Endothelial cell (in vitro differentiated cells): ENCODE measurements around the gene CFAP97D1. TPM values are rescaled to one million over a fixed set of nuclear protein-coding genes. Genes with fewer than 3 reads are reported as not detected.

Source experiments
- DNase-seq: peaks from one replicate; pipeline ENCODE4 v3.0.0; 2021; ENCODE audit warnings: low spot score
- H3K27ac Mint-ChIP-seq: one replicate; pipeline ENCODE4 v1.8.0; 2021; ENCODE audit warnings: mixed read lengths, inconsistent platforms; ENCODE audit not compliant: unreplicated experiment
- H3K27me3 Mint-ChIP-seq: one replicate; pipeline ENCODE4 v1.8.0; 2021; ENCODE audit warnings: mild to moderate bottlenecking, moderate library complexity, mixed read lengths, inconsistent platforms; ENCODE audit not compliant: unreplicated experiment
- H3K36me3 Mint-ChIP-seq: one replicate; pipeline ENCODE4 v1.8.0; 2021; ENCODE audit warnings: mild to moderate bottlenecking, low read depth, mixed read lengths, inconsistent platforms; ENCODE audit not compliant: unreplicated experiment
- H3K4me1 Mint-ChIP-seq: one replicate; pipeline ENCODE4 v1.8.0; 2021; ENCODE audit warnings: mild to moderate bottlenecking, mixed read lengths, inconsistent platforms; ENCODE audit not compliant: unreplicated experiment
- H3K4me3 Mint-ChIP-seq: one replicate; pipeline ENCODE4 v1.8.0; 2021; ENCODE audit warnings: mild to moderate bottlenecking, mixed read lengths, inconsistent platforms; ENCODE audit not compliant: unreplicated experiment
- H3K9me3 Mint-ChIP-seq: one replicate; pipeline ENCODE4 v1.8.0; 2021; ENCODE audit warnings: mixed read lengths, inconsistent platforms; ENCODE audit not compliant: unreplicated experiment
- total RNA-seq: library from RNA; stranded (reverse); fragmentation: NEBNext Ultra II Directional; extraction: Animal tissue kit (Norgen Biotek cat#: 25700); gene quantifications from one replicate; pipeline ENCODE4 v1.2.1, GENCODE V29; 2021; ENCODE audit not compliant: unreplicated experiment
- TF ChIP-seq, protein P1 (sequence below): fragments of 200-600 bp; sonication (generic); IDR thresholded peaks from one replicate; pipeline ENCODE4 v1.5.0; 2021; ENCODE audit warnings: antibody characterized with exemption; ENCODE audit not compliant: unreplicated experiment

The CFAP97D1 gene
- total RNA-seq, 1 donor from 2014 or later, result 0.10 TPM

DNA sequence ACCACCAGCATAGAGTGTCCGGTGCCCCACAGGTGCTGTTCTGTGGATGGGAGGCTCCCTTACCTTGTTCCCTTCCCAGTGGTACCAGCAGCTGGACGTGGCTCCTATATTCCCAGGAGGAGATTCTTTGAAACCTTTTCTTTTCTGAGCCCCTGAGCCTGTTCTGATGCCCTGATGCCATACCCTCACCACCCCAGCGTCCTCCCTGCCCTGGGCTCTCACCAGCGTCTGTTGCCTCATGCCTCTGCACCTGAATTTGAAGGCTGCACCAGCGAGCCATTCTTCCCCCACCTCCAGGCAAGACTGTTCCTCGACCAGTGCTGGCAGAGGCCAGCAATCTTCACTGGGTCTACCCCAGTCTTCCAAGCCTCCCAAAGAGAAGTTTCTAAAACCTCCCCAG is 22.1 kb upstream of the CFAP97D1 start:
- TF ChIP-seq, protein P1, sequence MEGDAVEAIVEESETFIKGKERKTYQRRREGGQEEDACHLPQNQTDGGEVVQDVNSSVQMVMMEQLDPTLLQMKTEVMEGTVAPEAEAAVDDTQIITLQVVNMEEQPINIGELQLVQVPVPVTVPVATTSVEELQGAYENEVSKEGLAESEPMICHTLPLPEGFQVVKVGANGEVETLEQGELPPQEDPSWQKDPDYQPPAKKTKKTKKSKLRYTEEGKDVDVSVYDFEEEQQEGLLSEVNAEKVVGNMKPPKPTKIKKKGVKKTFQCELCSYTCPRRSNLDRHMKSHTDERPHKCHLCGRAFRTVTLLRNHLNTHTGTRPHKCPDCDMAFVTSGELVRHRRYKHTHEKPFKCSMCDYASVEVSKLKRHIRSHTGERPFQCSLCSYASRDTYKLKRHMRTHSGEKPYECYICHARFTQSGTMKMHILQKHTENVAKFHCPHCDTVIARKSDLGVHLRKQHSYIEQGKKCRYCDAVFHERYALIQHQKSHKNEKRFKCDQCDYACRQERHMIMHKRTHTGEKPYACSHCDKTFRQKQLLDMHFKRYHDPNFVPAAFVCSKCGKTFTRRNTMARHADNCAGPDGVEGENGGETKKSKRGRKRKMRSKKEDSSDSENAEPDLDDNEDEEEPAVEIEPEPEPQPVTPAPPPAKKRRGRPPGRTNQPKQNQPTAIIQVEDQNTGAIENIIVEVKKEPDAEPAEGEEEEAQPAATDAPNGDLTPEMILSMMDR, result no peak
- no peaks in the 10 kb centered on the region for H3K9me3 Mint-ChIP-seq
- H3K27me3 Mint-ChIP-seq, result peaks cover 5% of the 10 kb centered on the region
- H3K4me1 Mint-ChIP-seq, result peaks cover 45% of the 10 kb centered on the region
- no peak for DNase-seq
- H3K4me3 Mint-ChIP-seq, result peak overlapping the region; percentile 77
- peak overlapping the region; percentile 9 for H3K27ac Mint-ChIP-seq
- no peaks in the 10 kb centered on the region for H3K36me3 Mint-ChIP-seq

DNA sequence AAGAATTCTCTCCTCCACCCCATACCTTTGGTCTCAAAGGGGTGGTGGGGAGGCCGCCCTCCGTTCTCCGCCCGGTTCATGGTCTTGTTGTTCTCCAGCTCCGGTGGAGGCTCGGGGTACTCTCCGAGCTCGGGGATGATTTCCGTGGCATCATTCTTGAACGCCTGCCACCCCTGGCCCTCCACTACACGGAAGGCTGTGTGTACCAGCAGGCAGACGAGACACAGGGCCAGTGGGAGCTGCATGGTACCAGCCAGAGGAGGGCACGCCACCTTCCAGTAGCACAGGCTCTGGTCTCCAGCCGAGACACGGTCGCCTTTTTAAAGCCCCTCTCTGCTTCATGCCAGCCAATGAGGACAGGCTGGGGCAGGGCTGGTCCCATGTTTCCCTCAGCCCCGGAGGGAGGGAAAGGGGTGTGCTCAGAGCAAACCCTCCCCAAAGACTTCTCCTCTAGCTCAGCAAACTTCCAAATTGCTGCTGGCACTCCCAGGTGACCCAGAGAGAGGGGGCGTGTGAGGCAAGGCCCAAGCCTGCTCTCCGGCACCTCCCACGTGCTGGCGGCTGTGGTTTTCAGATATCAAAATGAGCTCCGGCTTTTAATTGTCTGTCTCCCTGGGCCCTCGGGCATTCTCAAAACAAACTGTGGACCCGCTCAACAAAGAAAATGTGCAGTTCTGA is 21.6 kb upstream of the CFAP97D1 start, which contains the start of gene SOST:
Gene SOST (minus strand): TSS at position 295 of the 678 bp plus-strand sequence. CDS start 50 bp downstream, at position 245.
- H3K36me3 Mint-ChIP-seq, result no peaks in the 10 kb centered on the region
- H3K27me3 Mint-ChIP-seq, result peaks cover 5% of the 10 kb centered on the region
- peaks cover 43% of the 10 kb centered on the region for H3K4me1 Mint-ChIP-seq
- H3K9me3 Mint-ChIP-seq, result no peaks in the 10 kb centered on the region
- peak within 1 kb of the TSS; percentile 86 for H3K27ac Mint-ChIP-seq
- peak within 1 kb of the TSS; percentile 77 for H3K4me3 Mint-ChIP-seq
- TF ChIP-seq, protein P1, result no peak
- DNase-seq, result no peak

DNA sequence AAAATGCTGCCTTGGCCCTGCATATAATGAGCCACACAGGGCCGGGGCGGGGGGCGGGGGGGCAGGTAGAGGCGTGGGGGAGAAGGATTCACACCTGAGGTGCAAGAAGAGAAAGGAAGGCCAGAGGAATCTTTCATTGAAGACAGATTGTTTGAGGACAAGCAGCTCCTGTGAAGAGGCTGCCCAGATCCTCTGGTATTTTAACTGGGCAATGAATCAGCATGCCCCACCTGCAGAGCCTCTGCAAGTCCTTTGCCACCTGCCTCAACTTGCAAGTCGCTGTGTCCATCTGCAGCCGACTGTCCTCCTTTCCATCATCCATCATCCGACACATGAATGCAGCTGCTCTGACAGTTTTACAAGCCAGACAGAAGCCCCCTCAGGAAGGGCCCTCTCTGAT is 20.4 kb upstream of the CFAP97D1 start:
- Mint-ChIP-seq H3K4me1 (peaks cover 43% of the 10 kb centered on the region), H3K4me3 (no peak overlapping the region), H3K27ac (peak overlapping the region; percentile 86), H3K36me3 (no peaks in the 10 kb centered on the region), H3K9me3 (no peaks in the 10 kb centered on the region), H3K27me3 (peaks cover 5% of the 10 kb centered on the region)
- DNase-seq, result no peak
- TF ChIP-seq, protein P1, result no peak

DNA sequence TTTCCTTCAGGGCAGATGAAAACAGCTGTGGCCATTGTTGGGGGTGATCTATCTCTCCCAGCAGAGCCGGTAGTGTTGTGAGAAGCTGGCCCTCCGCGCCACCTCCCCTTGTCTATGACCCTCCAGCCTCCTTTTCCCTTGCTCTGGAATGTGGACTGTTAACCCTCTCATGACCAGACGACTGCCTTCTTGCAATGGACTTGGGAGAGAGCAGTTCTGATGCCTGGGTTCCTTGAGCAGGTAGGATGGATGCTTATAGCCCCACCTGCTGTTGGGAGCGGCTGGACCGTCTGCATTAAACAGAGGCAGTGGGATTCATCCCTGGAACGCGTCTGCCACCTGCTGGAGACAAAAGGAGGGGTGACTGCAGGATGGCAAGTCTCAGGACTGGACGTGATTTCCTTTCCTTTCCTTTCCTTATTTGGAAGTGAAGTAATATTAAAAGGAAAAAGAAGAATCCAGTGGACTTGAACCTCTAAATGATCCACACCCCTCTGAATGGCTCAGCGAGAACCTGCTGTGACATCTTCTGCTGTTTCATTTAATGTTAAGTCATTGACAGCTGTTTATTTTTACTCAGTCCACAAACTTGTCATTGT is 19.9 kb upstream of the CFAP97D1 start:
- peak; percentile 99 for DNase-seq
- no peak overlapping the region for H3K4me3 Mint-ChIP-seq
- H3K27me3 Mint-ChIP-seq, result peaks cover 5% of the 10 kb centered on the region
- H3K36me3 Mint-ChIP-seq, result no peaks in the 10 kb centered on the region
- H3K27ac Mint-ChIP-seq, result peak overlapping the region; percentile 89
- no peaks in the 10 kb centered on the region for H3K9me3 Mint-ChIP-seq
- TF ChIP-seq, protein P1, result peak; percentile 97
- H3K4me1 Mint-ChIP-seq, result peaks cover 43% of the 10 kb centered on the region

DNA sequence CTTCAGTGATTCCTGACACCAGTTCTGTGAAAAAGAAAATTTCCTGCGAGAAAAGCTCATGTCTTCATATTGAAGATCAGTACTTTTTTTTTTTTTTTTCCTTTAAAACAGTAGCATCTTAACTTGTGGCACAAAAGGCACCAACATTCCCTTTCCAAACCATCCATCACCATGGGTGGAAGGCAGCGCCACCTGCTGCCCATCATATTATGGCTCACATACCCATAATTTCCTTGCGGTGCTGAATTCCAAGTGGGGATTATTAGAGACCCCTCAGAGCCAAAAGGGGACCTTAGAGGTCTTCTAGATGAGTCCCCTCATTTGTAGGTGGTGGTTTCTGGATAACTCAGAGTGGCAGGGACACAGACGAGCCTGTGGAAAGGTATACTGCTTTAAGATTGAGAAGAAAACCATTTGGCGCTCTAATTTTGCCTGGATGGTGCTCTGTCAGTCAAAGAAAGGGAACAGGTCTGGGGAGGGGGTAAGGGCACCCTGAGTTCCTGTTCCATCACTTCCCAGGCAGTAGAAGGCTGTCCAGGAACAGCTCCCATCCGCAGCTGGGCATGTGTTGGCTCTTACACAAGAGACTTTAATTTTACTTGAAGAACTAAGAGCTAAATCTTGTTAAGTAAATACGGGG is 13.7 kb upstream of the CFAP97D1 start:
- peaks cover 5% of the 10 kb centered on the region for H3K4me1 Mint-ChIP-seq
- DNase-seq, result peak; percentile 78

More for the DNA sequence above, 13.7 kb upstream of the CFAP97D1 start:
- H3K27me3 Mint-ChIP-seq, result no peaks in the 10 kb centered on the region
- H3K9me3 Mint-ChIP-seq, result no peaks in the 10 kb centered on the region
- no peak overlapping the region for H3K4me3 Mint-ChIP-seq
- TF ChIP-seq, protein P1, result peak; percentile 94
- H3K27ac Mint-ChIP-seq, result no peak overlapping the region
- H3K36me3 Mint-ChIP-seq, result peaks cover 11% of the 10 kb centered on the region
